A204.1 (cell line): ENCODE results near the gene CAMKK1.
"Not testable (repeated sequence)": the region's sequence is repeated elsewhere in the genome, so short reads cannot be mapped to it uniquely, and the experiment has no call there.

Experiments used
- FAIRE-seq: peaks from 2 replicates; lab custom pipeline; 2012; peaks lifted over from hg19 to GRCh38; lab: Jason Lieb, UNC

The CAMKK1 gene

GRCh38 chr17:3879186-3879585 is 13.7 kb downstream of the CAMKK1 start:
- no peak for FAIRE-seq

- FAIRE-seq = no peak
Observed at GRCh38 chr17:3877220-3877619, 15.6 kb downstream of the CAMKK1 start.

- FAIRE-seq = no peak
Observed at GRCh38 chr17:3875317-3875716, 17.5 kb downstream of the CAMKK1 start.

- no peak for FAIRE-seq
Observed at GRCh38 chr17:3873862-3874261, 19.0 kb downstream of the CAMKK1 start.

GRCh38 chr17:3870871-3871306 is 22.0 kb downstream of the CAMKK1 start:
- FAIRE-seq = no peak

GRCh38 chr17:3867606-3868005 is 25.2 kb downstream of the CAMKK1 start:
- FAIRE-seq = no peak

- no peak for FAIRE-seq
Observed at GRCh38 chr17:3867106-3867505, 25.7 kb downstream of the CAMKK1 start.

- FAIRE-seq = no peak
Observed at GRCh38 chr17:3866276-3866675, 26.6 kb downstream of the CAMKK1 start.

GRCh38 chr17:3865176-3865575 is 27.7 kb downstream of the CAMKK1 start:
- FAIRE-seq = no peak

GRCh38 chr17:3864534-3864933 is 28.3 kb downstream of the CAMKK1 start:
- no peak for FAIRE-seq

GRCh38 chr17:3861761-3862681 is 30.8 kb downstream of the CAMKK1 start:
- FAIRE-seq = no peak

- FAIRE-seq = no peak
Observed at GRCh38 chr17:3860939-3861700, 31.7 kb downstream of the CAMKK1 start.

GRCh38 chr17:3859940-3860339 is 32.9 kb downstream of the CAMKK1 start:
- no peak for FAIRE-seq

GRCh38 chr17:3857261-3858105 is 35.4 kb downstream of the CAMKK1 start:
- no peak for FAIRE-seq

- not testable (repeated sequence) for FAIRE-seq
Observed at GRCh38 chr17:3854204-3854603, 38.6 kb downstream of the CAMKK1 start.

GRCh38 chr17:3852561-3852960 is 40.3 kb downstream of the CAMKK1 start:
- FAIRE-seq = no peak

- FAIRE-seq = no peak
Observed at GRCh38 chr17:3851461-3852100, 41.3 kb downstream of the CAMKK1 start.

GRCh38 chr17:3848229-3848835 is 44.5 kb downstream of the CAMKK1 start:
- FAIRE-seq = no peak

- no peak for FAIRE-seq
Observed at GRCh38 chr17:3847165-3847670, 45.6 kb downstream of the CAMKK1 start.

GRCh38 chr17:3846437-3847164 is 46.3 kb downstream of the CAMKK1 start:
- no peak for FAIRE-seq
